GM12878 (cell line): ENCODE data around the gene ZNF624. TPM values are rescaled to one million over a fixed set of nuclear protein-coding genes. Genes with fewer than 3 reads are reported as not detected.
A peak's percentile ranks its signal among the peaks of the same experiment; 100 is the strongest.

ENCODE experiments used
- ATAC-seq: fragments of 200-7000 bp; cut with Tn5 transposase; 3 replicates; pipeline ENCODE4 v1.9.1; 2020; ENCODE audit warnings: mild to moderate bottlenecking, moderate library complexity
- BruUV-seq: library from RNA; stranded (reverse); fragments of 400-500 nt; replicated peaks from 2 replicates; lab custom pipeline; 2021; lab: Mats Ljungman, UMichigan
- CTCF ChIA-PET: fragments of 300-600 bp; sonication (Branson Sonifier 250); formaldehyde crosslinking; extraction: SDS; loops from one replicate; lab custom pipeline; 2021; ENCODE audit warnings: inconsistent platforms; lab: Yijun Ruan, JAX
- POLR2A ChIA-PET: fragments of 350-600 bp; formaldehyde crosslinking; extraction: SDS; loops from one replicate; lab custom pipeline; 2021; ENCODE audit warnings: inconsistent platforms; lab: Charles Lee
- RAD21 ChIA-PET: fragments of 300-600 bp; sonication (Branson Sonifier 250); formaldehyde crosslinking; loops from one replicate; lab custom pipeline; 2023; ENCODE audit warnings: antibody characterized with exemption; ENCODE audit not compliant: unreplicated experiment; lab: Charles Lee
- SMC1A ChIA-PET: fragments of 300-600 bp; sonication (Branson Sonifier 250); formaldehyde crosslinking; loops from one replicate; lab custom pipeline; 2023; ENCODE audit not compliant: unreplicated experiment, uncharacterized antibody; lab: Charles Lee
- DNase-seq: peaks from one replicate; pipeline ENCODE4 v3.0.0-alpha.2; 2011; ENCODE audit warnings: low read depth, low spot score
- FAIRE-seq: peaks from 3 replicates; lab custom pipeline; 2011; peaks lifted over from hg19 to GRCh38; lab: Jason Lieb, UNC
- H2AFZ ChIP-seq: 2 replicates; pipeline ENCODE4 v1.6.0; 2011; ENCODE audit warnings: low read depth, low read length, control low read depth; ENCODE audit not compliant: control insufficient read depth
- H3K27ac ChIP-seq: 2 replicates; pipeline ENCODE4 v1.5.1; 2011; ENCODE audit warnings: control low read depth; ENCODE audit not compliant: control insufficient read depth, insufficient read depth
- H3K27me3 ChIP-seq, 2 experiments: replicated peaks in 1 of 2; 2 replicates each; pipeline versions ENCODE4 v1.6.0 to v1.6.1; 2011; ENCODE audit warnings: low read length in 1 of 2; ENCODE audit not compliant: control insufficient read depth in 2 of 2, insufficient read depth in 2 of 2
- H3K36me3 ChIP-seq, 2 experiments: 2 replicates each; pipeline ENCODE4 v1.5.1; 2011; ENCODE audit warnings: low read length in 1 of 2; ENCODE audit not compliant: control insufficient read depth in 2 of 2, insufficient read depth in 2 of 2
- H3K4me1 ChIP-seq: 2 replicates; pipeline ENCODE4 v1.6.1; 2011; ENCODE audit warnings: mild to moderate bottlenecking, low read length, moderate library complexity, mixed read lengths; ENCODE audit not compliant: control insufficient read depth, insufficient read depth
- H3K4me2 ChIP-seq: 2 replicates; pipeline ENCODE4 v1.6.0; 2011; ENCODE audit warnings: control low read depth; ENCODE audit not compliant: control insufficient read depth, insufficient read depth
- H3K4me3 ChIP-seq: fragments of 200-600 bp; sonication (generic); 2 replicates; pipeline ENCODE4 v1.5.1; 2016
- H3K79me2 ChIP-seq: 2 replicates; pipeline ENCODE4 v1.6.0; 2011; ENCODE audit warnings: low read length; ENCODE audit not compliant: control insufficient read depth, insufficient read depth
- H3K9ac ChIP-seq: 2 replicates; pipeline ENCODE4 v1.8.0; 2011; ENCODE audit warnings: low read length, control low read depth, mixed read lengths; ENCODE audit not compliant: control insufficient read depth, insufficient read depth
- H3K9me3 ChIP-seq: replicated peaks from 3 replicates; pipeline ENCODE4 v1.5.1; 2011; ENCODE audit warnings: mild to moderate bottlenecking, low read length; ENCODE audit not compliant: control insufficient read depth, insufficient read depth
- H4K20me1 ChIP-seq: 2 replicates; pipeline ENCODE4 v1.6.0; 2011; ENCODE audit not compliant: control insufficient read depth, insufficient read depth
- ASH2L ChIP-seq: fragments of 300-600, 200-600 bp; sonication (generic); IDR thresholded peaks from 2 replicates; pipeline ENCODE4 v1.6.1; 2017; ENCODE audit warnings: low read depth, mild to moderate bottlenecking, borderline replicate concordance
- ATF7 ChIP-seq: fragments of 450-650 bp; IDR thresholded peaks from 2 replicates; pipeline ENCODE4 v1.6.1; 2016; ENCODE audit warnings: low read depth, mild to moderate bottlenecking
- DPF2 ChIP-seq: fragments of 450-650 bp; IDR thresholded peaks from 2 replicates; pipeline ENCODE4 v1.6.1; 2017; ENCODE audit warnings: mild to moderate bottlenecking
- NBN ChIP-seq: fragments of 450-650 bp; IDR thresholded peaks from 2 replicates; pipeline ENCODE4 v1.6.1; 2016
- SRF ChIP-seq, 2 experiments: IDR thresholded peaks; 2 replicates each; pipeline ENCODE4 v1.6.1; 2011; ENCODE audit warnings: low read depth in 2 of 2, low read length in 2 of 2, mild to moderate bottlenecking in 1 of 2, moderate library complexity in 1 of 2
- USF1 ChIP-seq: IDR thresholded peaks from 2 replicates; pipeline ENCODE4 v1.6.1; 2011; ENCODE audit warnings: borderline replicate concordance, low read depth, mild to moderate bottlenecking, moderate library complexity, mixed read lengths, low read length; ENCODE audit not compliant: insufficient read depth; ENCODE audit errors: extremely low read length
- ZNF384 ChIP-seq: IDR thresholded peaks from 2 replicates; pipeline ENCODE4 v1.6.1; 2012; ENCODE audit warnings: low read depth, mild to moderate bottlenecking, low read length, improper control_type of control experiment, borderline replicate concordance
- WGBS: methylation state at CpG from one replicate; pipeline ENCODE4 v1.1.6; 2016; ENCODE audit warnings: low lambda C conversion rate; ENCODE audit not compliant: insufficient replicate concordance, insufficient coverage; ENCODE audit errors: missing lambda C conversion rate; 5-methylcytosine and 5-hydroxymethylcytosine counted together
- in situ Hi-C: fragments of 300-500 bp; cut with MboI; formaldehyde crosslinking; loops from 9 replicates; pipeline ENCODE4 v1.14.3; 2018; ENCODE audit warnings: mixed read lengths
- intact Hi-C: fragments of 100-400 bp; cut with micrococcal nuclease; formaldehyde crosslinking; loops from one replicate; pipeline ENCODE4 v1.14.2; 2022; ENCODE audit not compliant: unreplicated experiment
- polyA plus RNA-seq, 11 experiments: library from polyadenylated mRNA; depleted of rRNA in 4 of 11; unstranded in 6 of 11; stranded (reverse) in 5 of 11; fragments of >200 nt; fragmentation: Nextera tagmentation in 4 of 11; fragmentation: Illumina TruSeq in 1 of 11; extraction: Ambion mirVana in 4 of 11; extraction: Trizol in 1 of 11; gene quantifications; 1 replicate in 1 of 11; 2 replicates in 10 of 11; pipeline versions ENCODE4 v1.2.1 to v1.2.3, GENCODE V29; 2011 to 2016; ENCODE audit warnings: inconsistent platforms in 2 of 11, missing spikeins in 2 of 11, low read depth in 1 of 11
- total RNA-seq, 4 experiments: library from RNA; depleted of rRNA in 3 of 4; stranded (reverse); fragments of >200 nt in 3 of 4; fragmentation: Illumina TruSeq in 1 of 4; extraction: Trizol in 1 of 4; gene quantifications; 2 replicates each; pipeline versions ENCODE4 v1.2.1 to v1.2.3, GENCODE V29; 2013 to 2021

ZNF624 gene
- total and polyA plus RNA-seq, 10 of the 15 experiments (the other 5 are each of a cell fraction or from before 2014, with no cell fraction given): 0.50 to 3.5 (median 2.1) TPM

DNA sequence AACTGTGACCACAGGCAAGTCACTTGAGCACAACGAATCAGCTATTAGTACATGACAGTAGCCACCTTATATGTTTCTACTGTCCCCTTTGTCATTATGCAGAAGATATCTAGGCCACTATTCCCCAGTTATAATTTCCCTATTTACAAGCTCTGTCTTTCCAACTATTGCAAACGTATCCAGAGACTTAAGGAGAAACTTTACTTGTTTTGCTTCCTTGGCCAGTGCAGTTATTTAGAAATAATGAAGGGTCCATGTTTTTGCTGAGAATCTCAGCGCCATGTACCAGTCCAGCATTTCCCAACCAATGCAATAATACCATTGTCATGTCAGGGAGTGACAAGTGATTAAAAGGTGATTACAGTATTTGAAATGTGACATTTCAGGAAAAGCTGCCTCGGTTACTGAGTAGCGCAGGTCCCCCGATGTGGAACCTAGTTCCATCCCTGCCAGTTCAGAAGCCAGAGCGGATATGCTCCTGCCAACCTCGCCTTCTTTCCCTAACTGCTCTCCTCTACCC is 743 bp downstream of the ZNF624 start:
- ATAC-seq (peak; percentile 10; the same call in 1 of the 3 replicates), FAIRE-seq (peak; percentile 35), DNase-seq (no peak)
- Histone ChIP-seq H2AFZ (peak overlapping the region; percentile 95), H3K9ac (peak overlapping the region; percentile 81), H3K36me3 (no peaks in the 10 kb centered on the region), H3K27ac (peak overlapping the region; percentile 79), H4K20me1 (no peaks in the 10 kb centered on the region), H3K27me3 (no peaks in the 10 kb centered on the region), H3K9me3 (no peaks in the 10 kb centered on the region; the same call in 2 of the 3 replicates), H3K4me3 (peak overlapping the region; percentile 76), H3K79me2 (peaks cover 4% of the 10 kb centered on the region; the same call in 1 of the 2 replicates), H3K4me2 (peak overlapping the region; percentile 90), H3K4me1 (peaks cover 3% of the 10 kb centered on the region; the same call in 1 of the 2 replicates)
- ChIA-PET POLR2A (no interaction called here), RAD21 (no interaction called here), SMC1A (no interaction called here), CTCF (interaction anchor here (0.7 to 1.1 kb wide), 4 partner anchors 13 to 117 kb away, joined by 3 read pairs; no protein-coding TSS in a partner anchor)
- TF ChIP-seq ATF7 (no peak), SRF (IDR thresholded peaks at IDR 0.05; ENCODE audit: low read depth in 2 of 2, low read length in 2 of 2) (no peak), ASH2L (no peak), DPF2 (no peak), NBN (0 out of 2 replicates have a peak, but pooled peaks have one; percentile 18), ZNF384 (no peak)
- BruUV-seq: TSS peak; percentile 78
- WGBS: 28% methylated on average over 8 of the region's 8 CpGs
- intact Hi-C loops: no loop called here
- in situ Hi-C loops: no loop called here

DNA sequence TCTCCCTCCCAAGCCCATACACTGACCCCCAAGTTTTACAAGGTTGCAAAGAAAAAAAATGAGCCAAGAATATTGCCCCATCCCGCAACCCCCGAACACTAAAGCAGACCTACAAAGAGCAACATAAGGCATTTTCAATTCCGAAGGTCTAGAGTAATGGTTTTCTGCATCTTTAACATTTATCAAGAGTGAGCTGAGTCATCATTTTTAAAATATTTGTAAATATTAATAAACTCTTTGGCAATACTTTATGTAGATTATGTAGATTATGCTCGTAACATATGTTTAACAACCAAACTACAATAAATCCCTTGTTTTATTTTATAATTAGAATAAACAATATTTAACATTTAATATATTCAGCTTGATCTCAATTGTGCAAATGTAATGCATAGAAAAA is 1.4 kb downstream of the ZNF624 start:
- Histone ChIP-seq H3K4me2 (no peak overlapping the region), H3K36me3 (no peaks in the 10 kb centered on the region), H3K9ac (no peak overlapping the region), H3K4me1 (peaks cover 3% of the 10 kb centered on the region; the same call in 1 of the 2 replicates), H3K27me3 (no peaks in the 10 kb centered on the region), H3K79me2 (peaks cover 4% of the 10 kb centered on the region; the same call in 1 of the 2 replicates), H2AFZ (no peak overlapping the region), H4K20me1 (no peaks in the 10 kb centered on the region), H3K27ac (no peak overlapping the region), H3K9me3 (no peaks in the 10 kb centered on the region; the same call in 2 of the 3 replicates), H3K4me3 (no peak overlapping the region)
- intact Hi-C loops (no loop called here), in situ Hi-C loops (no loop called here)
- ChIA-PET SMC1A (no interaction called here), RAD21 (no interaction called here), CTCF (interaction anchor here (0.7 to 1.4 kb wide), 5 partner anchors 13 to 117 kb away, joined by 3 to 4 read pairs (median 3); no protein-coding TSS in a partner anchor), POLR2A (interaction anchor here (0.6 kb wide), 1 partner anchor 946 kb away, joined by 3 read pairs; no protein-coding TSS in a partner anchor)
- no peak for FAIRE-seq
- BruUV-seq: no TSS peak
- no peak for DNase-seq
- WGBS: 99% methylated on average over 4 of the region's 4 CpGs
- no peak for TF ChIP-seq USF1
- no peak for ATAC-seq
